Gastroesophageal sphincter (tissue), 3 donors: ENCODE data around the gene KIAA1217.

Source experiments
- CTCF ChIP-seq, 4 experiments: fragments of 200-600 bp in 2 of 4; fragments of 450-650 bp in 2 of 4; sonication (generic) in 1 of 4; IDR thresholded peaks; one replicate each; pipeline ENCODE4 v1.5.1; 2017 to 2019; ENCODE audit warnings: antibody characterized with exemption in 4 of 4, mild to moderate bottlenecking in 2 of 4, moderate library complexity in 2 of 4
- EP300 ChIP-seq: sonication (generic); formaldehyde crosslinking; IDR thresholded peaks from one replicate; pipeline ENCODE4 v1.6.1; 2017; ENCODE audit warnings: antibody characterized with exemption, mild to moderate bottlenecking

GRCh38 chr10:24456322-24456721, 247.4 kb downstream of the KIAA1217 start:
- TF ChIP-seq CTCF (IDR thresholded peaks at IDR 0.05): no peak
- TF ChIP-seq EP300: no peak
